Psoas muscle (tissue), 8 donors: ENCODE measurements around the gene WNT3A. TPM values are rescaled to one million over a fixed set of nuclear protein-coding genes. Genes with fewer than 3 reads are reported as not detected.

ENCODE experiments used
- ATAC-seq, 4 donors: fragments of 200-7000 bp; cut with Tn5 transposase; one replicate each; pipeline ENCODE4 v1.9.1; 2020; ENCODE audit warnings: moderate library complexity in 3 of 4, mild to moderate bottlenecking in 2 of 4
- DNase-seq, 2 donors: peaks; one replicate each; pipeline ENCODE4 v3.0.0-alpha.2; 2020
- H3K27ac ChIP-seq: fragments of 200-600 bp; one replicate; pipeline ENCODE4 v1.8.0; 2022
- H3K27me3 ChIP-seq, 3 donors: fragments of 200-600 bp in 1 of 3; one replicate each; pipeline versions ENCODE4 v1.6.1 to v1.8.0; 2013 to 2022; ENCODE audit warnings: low read length in 2 of 3, mild to moderate bottlenecking in 2 of 3, moderate library complexity in 1 of 3; ENCODE audit not compliant: insufficient read depth in 3 of 3
- H3K36me3 ChIP-seq, 2 donors: fragments of 200-600 bp in 1 of 2; one replicate each; pipeline versions ENCODE4 v1.6.1 to v1.8.0; 2013 to 2022; ENCODE audit warnings: low read depth in 1 of 2, mild to moderate bottlenecking in 1 of 2, moderate library complexity in 1 of 2; ENCODE audit not compliant: insufficient read depth in 1 of 2
- H3K4me1 ChIP-seq: fragments of 200-600 bp; one replicate; pipeline ENCODE4 v1.8.0; 2022
- H3K4me3 ChIP-seq: fragments of 200-600 bp; one replicate; pipeline ENCODE4 v1.8.0; 2022; ENCODE audit warnings: mild to moderate bottlenecking
- H3K9me3 ChIP-seq: fragments of 200-600 bp; one replicate; pipeline ENCODE4 v1.8.0; 2022
- CTCF ChIP-seq: fragments of 200-600 bp; IDR thresholded peaks from one replicate; pipeline ENCODE4 v1.8.0; 2022; ENCODE audit warnings: antibody characterized with exemption
- WGBS, 3 donors: extraction: QIAGEN DNeasy Blood & Tissue Kit; methylation state at CpG; one replicate each; pipeline versions ENCODE4 v1.1.6 to v1.1.7; 2013; 5-methylcytosine and 5-hydroxymethylcytosine counted together
- intact Hi-C, 2 donors: fragments of 100-400 bp; cut with DNase I; formaldehyde crosslinking; loops; one replicate each; pipeline versions ENCODE4 v1.11.0 to v1.14.2; 2022
- polyA plus RNA-seq, 3 donors: library from polyadenylated mRNA; stranded (reverse); fragments of 200-250 nt; gene quantifications; one replicate each; pipeline ENCODE4 v1.2.3, GENCODE V29; 2013
- total RNA-seq, 4 donors: library from RNA; stranded (reverse); fragmentation: NEBNext Ultra II Directional in 2 of 4; extraction: Animal tissue kit (Norgen Biotek cat#: 25700) in 2 of 4; gene quantifications; one replicate each; pipeline versions ENCODE4 v1.2.1 to v1.2.4, GENCODE V29; 2021 to 2023
- donor health status: healthy with polysubstance abuse.
- donor health status: DM: no; HTN: no; CAD: no; lungs with moderate emphysema.
- donor health status: Bipolar disorder and iron deficiency.
- donor health status: healthy.
- donor health status: DM: yes; HTN: yes; CAD: no.
- donor health status: DM: no; HTN: no; CAD: no.
- donor health status: DM: no; HTN: no; CAD: no.
- donor health status: DM: yes; HTN: yes; CAD: no.

The WNT3A gene
- total and polyA plus RNA-seq, 7 donors: not detected

- DNase-seq (no peak), ATAC-seq (no peak)
- no peaks in the 10 kb centered on the region for H3K27me3 ChIP-seq
- H3K4me3 ChIP-seq: no peak overlapping the region
- TF ChIP-seq CTCF: no peak
- H3K36me3 ChIP-seq: peaks cover 0 to 5% of the 10 kb centered on the region in 2 donors
- peaks cover 68% of the 10 kb centered on the region for H3K4me1 ChIP-seq
- WGBS, 3 donors: 56 to 58% (median 56%) methylated on average over 4 of the region's 4 CpGs
- H3K27ac ChIP-seq: peak overlapping the region; percentile 13
- H3K9me3 ChIP-seq: peaks cover 8% of the 10 kb centered on the region
- intact Hi-C loops: no loop called here
Measured at GRCh38 chr1:228091084-228091483, 84.3 kb downstream of the WNT3A start.

- H3K36me3 ChIP-seq: peaks cover 0 to 18% of the 10 kb centered on the region in 2 donors
- H3K4me3 ChIP-seq: no peak overlapping the region
- TF ChIP-seq CTCF: no peak
- ATAC-seq: peak in 1 of 4 donors; percentile 20
- H3K9me3 ChIP-seq: peaks cover 8% of the 10 kb centered on the region
- peak overlapping the region; percentile 50 for H3K27ac ChIP-seq
- intact Hi-C loops: no loop called here
- 75 to 83% (median 80%) methylated on average over 11 of the region's 11 CpGs for WGBS, 3 donors
- peaks cover 54% of the 10 kb centered on the region for H3K4me1 ChIP-seq
- H3K27me3 ChIP-seq: no peaks in the 10 kb centered on the region
- DNase-seq: peak in 1 of 2 donors; percentile 12
Measured at GRCh38 chr1:228092342-228093049, 85.7 kb downstream of the WNT3A start.

- peaks cover 8% of the 10 kb centered on the region for H3K9me3 ChIP-seq
- peaks cover 46% of the 10 kb centered on the region for H3K4me1 ChIP-seq
- ATAC-seq: no peak
- peaks cover 0 to 24% of the 10 kb centered on the region in 2 donors for H3K36me3 ChIP-seq
- H3K27me3 ChIP-seq: no peaks in the 10 kb centered on the region
- peak in 1 of 2 donors; percentile 25 for DNase-seq
- H3K27ac ChIP-seq: no peak overlapping the region
- 95 to 97% (median 96%) methylated on average over 20 of the region's 20 CpGs for WGBS, 3 donors
- H3K4me3 ChIP-seq: no peak overlapping the region
- TF ChIP-seq CTCF: no peak
- intact Hi-C loops: no loop called here
Measured at GRCh38 chr1:228093050-228093906, 86.5 kb downstream of the WNT3A start.

- Histone ChIP-seq H3K4me1 (peaks cover 33% of the 10 kb centered on the region), H3K36me3 (peaks cover 0 to 33% of the 10 kb centered on the region in 2 donors), H3K27ac (no peak overlapping the region), H3K27me3 (no peaks in the 10 kb centered on the region), H3K4me3 (no peak overlapping the region), H3K9me3 (peaks cover 8% of the 10 kb centered on the region)
- TF ChIP-seq CTCF: no peak
- intact Hi-C loops: no loop called here
- DNase-seq: peak in 1 of 2 donors; percentile 19
- WGBS, 3 donors: 88 to 96% (median 89%) methylated on average over 13 of the region's 13 CpGs
- no peak for ATAC-seq
Measured at GRCh38 chr1:228094432-228095016, 87.7 kb downstream of the WNT3A start.
